Stimulated activated CD4-positive, alpha-beta T cell treated with anti-CD3 and anti-CD28 coated beads, Interleukin-1b, Interleukin-23, amount 100 ng/mL, for 1 hour (primary cell): ENCODE data around the gene MRPS27.

ENCODE experiments used
- DNase-seq, 2 donors: peaks; one replicate each; pipeline ENCODE4 v3.0.0-alpha.2; 2020; ENCODE audit warnings: low read depth in 2 of 2

MRPS27 gene

DNA sequence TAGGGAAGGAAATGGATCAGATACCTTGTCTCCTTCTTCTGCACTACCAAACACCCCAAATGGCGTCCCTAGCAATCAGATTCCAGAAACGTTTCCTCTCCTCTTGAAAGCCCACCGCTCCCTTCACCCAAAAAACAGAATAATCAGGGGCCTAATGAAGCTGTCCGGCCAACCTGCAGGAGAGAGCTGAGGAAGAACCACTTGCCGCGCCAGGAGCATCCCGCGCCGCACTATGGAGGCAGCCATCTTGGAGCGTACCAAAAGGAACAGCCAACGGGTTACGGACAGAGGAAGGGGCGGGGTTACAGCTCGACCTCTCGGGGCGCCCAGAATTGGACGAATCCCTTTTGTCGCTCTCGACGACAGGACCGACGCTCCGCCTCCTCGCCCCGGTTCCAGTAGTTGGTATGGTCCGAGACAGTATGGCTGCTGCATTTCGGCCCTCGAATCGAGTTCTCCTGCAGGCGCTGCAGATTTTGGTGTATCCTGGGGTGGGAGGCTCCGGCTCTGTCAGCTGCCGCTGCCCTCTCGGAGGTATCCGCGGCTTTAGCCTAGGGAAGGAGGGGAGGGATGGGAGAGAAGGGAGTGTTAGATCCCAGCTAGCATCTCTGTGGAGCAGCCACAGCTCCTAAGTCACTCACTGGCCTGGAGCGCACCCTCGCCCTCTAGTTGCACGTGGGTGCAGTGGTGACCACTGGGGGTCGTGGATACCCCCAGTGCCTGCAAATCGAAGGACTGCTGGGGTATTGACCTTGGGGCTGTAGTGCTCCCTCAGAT lies at the start of gene MRPS27, which contains the start of gene PTCD2:
TSS of gene MRPS27 (minus strand) at position 265 of the 777 bp plus-strand sequence. CDS start at position 246, 19 bp downstream.
TSS of gene PTCD2 (plus strand) at position 398 of the 777 bp plus-strand sequence. CDS start at position 408, 10 bp downstream.
- DNase-seq = peak; percentile 80 to 85

DNA sequence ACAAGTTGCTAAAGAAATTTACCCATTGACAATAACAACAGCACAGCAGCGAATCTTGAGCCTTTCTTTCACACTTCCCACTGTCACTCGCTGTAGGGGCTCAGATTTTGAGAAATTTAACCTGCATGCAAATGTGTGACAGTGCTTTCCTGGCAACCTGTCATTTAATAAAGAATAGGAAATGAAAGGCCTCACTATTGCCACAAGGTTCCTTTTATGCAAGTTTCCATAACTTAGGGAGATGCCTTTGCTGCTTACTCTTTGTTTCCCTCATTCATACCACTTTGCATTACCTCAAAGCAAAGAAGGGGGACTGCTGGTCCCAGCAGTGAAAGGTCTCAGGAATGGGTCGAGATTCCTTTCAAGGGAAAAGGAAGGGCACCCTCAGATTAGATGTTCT lies 49.7 kb upstream of the MRPS27 start:
- no peak for DNase-seq

DNA sequence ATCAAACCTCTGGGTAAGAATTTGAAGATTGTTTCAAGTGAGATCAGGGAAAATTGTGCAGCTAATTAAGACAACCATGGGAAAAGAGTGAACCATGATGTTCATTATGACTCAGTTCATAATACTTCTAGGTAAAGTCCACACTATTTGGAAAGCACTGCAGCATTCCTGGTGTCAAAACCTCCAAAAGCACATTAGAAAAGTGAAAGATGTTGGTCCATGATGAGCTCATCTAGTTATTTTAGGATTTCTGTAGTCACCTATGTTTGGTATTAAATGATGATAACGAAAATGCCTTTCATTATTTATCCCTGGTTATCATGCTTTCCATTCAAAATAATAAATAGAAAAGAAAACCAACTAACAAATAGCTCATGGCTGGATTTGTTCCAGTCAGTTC lies 49.3 kb upstream of the MRPS27 start:
- DNase-seq = no peak

DNA sequence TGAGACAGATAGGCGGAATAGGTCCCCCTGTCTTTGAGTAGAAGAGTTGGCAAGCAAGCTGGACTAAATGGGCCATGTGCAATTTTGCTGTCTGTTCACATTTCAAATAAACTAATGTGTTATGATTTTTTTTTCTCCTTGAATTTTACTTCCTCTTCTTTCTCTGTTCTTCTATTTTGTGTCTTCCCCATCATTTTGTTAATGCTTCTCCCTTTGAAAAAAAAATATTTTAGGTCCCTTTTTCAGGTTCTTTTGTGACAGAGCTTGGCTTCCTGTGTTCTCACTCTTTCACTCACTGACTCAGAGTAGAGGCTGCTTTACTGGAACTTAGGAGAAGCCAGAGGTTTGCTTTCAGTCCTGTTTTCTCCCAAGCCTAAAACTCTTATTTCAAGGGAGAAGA lies 48.2 kb upstream of the MRPS27 start:
- DNase-seq = no peak

DNA sequence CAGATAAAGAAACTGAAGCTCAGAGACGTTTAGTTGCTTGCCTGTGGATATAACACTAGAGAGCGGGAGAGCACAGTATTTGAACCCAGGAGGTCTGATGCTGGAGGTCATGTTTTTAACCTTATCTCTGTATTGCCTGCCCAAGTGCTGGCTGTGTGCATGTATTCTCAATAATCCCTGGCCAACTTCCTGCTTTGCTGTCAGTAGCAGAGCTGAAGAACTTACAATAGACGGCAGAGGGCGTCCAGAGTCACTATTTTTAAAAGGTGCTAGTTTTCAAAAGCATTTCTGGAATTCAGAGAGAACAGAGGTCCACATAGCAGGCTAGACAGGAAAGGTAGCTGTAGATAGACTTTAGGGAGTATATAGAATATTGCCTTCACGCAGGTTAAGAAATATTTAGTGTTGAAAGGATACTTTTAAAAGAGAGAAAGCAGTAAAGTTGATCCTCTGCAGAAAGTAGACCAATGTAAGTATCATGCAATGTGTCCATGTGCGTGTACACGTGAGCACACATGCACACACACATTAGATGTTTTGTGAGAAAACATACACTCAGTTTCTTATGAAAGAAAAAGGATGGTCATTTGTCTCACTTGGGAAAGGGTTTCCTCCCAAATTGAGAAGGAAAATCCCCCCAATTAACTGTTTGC lies 46.4 kb upstream of the MRPS27 start:
- DNase-seq = no peak

DNA sequence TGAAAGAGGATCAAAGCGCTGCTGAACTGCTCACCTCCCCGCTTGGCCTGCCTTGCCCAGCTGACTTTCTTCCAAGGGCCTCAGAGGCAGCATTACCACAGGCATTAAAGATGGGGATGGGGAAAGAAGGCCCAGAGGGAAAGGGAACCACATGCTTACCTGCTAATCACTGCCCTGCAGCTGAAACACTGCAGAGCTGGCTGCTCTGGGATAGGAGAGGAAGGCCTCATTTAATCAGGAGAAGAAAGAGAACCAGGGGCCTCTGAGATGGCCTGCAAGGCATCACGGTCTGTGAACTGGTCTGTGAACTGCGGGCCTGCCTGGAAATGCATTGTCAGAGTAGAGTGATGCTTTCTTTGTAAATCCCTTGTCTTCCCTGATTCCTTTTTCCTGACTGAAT lies 44.9 kb upstream of the MRPS27 start:
- no peak for DNase-seq

DNA sequence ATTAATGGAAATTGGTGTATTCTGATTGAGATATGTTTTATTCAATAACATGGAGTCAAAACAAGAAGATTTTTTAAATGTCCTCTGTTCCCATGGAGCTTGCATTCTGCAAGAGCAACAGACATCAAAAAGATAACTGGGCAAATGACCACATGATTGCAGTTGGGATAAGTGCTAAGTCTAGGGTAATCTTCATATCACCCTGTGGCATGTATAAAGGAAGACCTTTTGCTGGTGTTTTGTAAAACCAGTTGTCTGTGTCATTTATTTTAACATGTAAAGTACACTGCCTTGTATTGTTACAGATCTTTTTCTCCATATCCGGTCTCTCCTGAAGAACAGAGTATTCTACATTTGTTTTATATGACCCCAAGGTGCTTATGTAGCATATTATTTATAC lies 44.1 kb upstream of the MRPS27 start:
- DNase-seq = no peak

DNA sequence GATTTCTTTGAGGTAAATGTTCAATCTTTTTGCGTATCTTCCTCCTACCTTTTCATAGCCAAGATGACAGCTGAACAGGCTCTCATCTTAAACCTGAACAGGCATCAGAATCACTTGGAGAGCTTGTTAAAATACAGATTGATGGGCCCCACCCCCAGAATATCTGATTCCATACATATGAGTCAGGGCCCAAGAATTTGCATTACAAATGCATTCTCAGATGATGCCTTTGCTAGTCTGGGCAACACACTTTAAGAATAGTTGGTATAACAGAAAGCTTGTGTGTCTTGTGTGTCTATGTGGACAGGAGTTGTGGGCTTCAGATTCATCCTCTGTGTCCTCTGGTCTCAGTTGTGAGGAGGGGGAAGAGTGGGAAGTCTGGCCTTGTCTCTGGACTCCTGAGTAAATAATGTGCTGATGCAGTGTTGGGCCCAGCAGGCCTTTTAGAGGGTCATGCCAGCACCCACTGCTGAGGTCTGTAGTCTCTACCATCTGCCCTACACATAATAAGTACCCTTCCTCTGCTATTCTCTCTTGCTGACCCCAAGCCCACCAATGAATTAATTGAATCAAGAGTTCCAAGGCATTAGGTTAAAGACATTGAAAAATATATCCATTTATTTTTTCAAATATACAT lies 43.2 kb upstream of the MRPS27 start:
- DNase-seq = no peak

DNA sequence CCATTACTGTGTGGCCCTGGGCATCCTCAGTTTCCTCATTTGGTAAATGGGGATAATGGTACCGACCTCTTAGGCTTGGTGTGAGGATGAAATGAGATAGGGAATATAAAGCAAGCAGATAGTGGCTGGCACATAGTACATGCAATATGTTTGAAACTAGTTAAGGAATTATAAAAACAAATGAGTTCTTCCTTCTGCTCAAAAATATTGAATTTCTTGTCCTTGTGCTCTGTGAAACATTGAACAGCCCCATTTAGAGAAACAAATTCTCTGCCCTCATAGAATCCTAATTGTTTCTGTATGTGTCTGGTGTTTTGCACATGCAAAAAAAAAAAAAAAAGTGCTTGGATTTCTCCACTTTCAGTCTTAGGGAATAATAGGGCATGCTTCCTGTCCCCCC lies 39.8 kb upstream of the MRPS27 start:
- DNase-seq = no peak

DNA sequence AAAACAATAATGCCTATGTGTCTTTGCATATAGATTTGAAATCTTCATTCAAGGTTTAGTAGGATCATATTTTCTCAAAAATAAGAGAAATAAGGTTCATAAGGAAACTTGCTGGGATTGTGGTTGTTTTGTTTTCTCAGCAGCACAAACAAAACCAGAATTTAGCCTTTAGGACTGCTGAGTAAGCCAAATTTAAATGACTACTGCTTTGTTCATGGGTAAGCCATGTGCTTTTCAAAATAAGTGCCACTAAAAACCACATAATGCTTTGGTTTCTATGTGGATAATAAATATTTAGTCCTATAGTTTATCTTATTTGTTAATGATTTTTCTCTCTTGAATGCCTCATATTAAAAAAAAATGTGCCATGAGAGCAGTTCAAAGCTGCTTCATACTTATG lies 38.9 kb upstream of the MRPS27 start:
- DNase-seq = no peak

DNA sequence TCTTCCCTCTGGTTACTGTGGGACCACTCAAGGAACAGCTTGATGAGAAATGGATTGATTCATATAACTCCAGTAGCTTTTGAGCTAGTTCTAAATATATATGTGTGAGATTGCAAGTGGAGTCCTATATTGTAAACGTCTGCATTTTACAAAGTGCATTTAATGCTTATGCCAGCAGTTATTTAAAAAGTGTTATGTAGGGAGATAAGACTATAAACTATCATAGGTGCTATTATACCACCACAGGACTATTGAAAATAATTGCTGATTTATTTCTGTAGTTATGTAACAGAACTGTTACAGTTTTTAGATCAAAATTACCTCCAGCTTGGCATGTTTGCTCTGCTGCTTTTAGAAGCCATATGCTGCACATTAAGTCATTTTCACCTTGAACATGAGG lies 36.3 kb upstream of the MRPS27 start:
- DNase-seq = no peak

DNA sequence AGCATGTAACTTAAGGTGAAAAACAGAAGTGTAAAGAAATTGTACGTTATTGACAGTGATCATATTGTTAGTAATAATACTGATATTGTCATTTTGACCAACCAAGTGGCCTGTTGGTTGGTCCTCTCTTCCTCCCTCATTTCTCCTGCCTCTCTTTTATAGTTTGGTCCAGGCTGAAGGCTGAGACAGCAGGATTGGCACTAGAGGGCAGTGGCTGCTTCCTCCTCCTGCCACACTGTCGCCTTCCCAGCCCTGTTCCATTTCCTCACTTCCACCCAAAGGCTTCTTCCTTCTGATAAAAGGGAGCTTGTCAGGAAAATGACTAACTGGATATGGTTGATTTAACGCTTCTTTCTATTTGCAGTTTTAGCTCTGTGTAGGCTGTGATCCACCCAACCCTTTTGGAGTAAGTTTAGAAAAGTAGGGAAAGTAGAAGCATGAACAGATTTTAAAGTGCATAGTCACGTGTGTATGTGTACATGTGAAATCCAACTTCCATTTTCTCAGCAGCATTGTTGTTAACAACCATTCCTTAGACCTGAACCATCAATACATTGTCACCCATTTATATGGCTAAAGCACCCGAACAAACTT lies 35.8 kb upstream of the MRPS27 start:
- no peak for DNase-seq

DNA sequence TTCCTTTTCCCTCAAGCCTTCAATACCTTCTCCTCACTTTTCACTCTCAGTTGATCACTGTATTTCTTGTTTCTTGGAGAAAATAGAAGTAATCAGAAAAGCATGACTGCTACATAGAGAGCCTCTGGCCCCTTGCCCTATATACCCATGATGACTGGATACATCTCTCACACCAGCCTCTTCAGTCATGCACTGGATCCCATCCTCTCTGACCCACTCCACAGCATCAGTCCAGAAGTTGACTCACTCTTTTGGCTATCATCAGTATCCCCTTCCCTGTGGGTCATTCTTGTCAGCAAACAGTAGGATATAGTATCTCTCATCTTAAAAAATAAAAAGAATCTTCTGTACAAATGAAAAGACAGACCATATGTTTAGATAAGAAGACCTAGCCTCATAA lies 33.0 kb upstream of the MRPS27 start:
- DNase-seq = no peak

DNA sequence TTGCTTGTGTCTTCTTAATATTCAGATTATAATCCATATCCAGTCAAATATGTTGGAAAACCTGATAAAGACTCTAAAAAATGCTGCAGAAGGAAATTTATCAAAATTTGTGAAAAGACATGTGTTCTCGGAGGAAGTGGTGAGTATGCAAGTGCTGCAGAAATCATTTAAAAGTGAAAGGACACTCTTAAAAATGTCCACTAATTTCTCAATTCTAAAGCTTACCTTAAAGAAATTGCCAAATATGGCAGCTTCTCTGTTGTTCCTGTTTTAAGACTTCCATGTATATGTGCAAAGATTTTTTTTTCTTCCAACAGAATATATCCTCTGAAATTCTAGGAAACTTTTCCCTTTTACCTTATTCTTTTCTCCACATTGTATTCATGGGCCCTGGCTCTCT lies 32.6 kb upstream of the MRPS27 start:
- DNase-seq = no peak

DNA sequence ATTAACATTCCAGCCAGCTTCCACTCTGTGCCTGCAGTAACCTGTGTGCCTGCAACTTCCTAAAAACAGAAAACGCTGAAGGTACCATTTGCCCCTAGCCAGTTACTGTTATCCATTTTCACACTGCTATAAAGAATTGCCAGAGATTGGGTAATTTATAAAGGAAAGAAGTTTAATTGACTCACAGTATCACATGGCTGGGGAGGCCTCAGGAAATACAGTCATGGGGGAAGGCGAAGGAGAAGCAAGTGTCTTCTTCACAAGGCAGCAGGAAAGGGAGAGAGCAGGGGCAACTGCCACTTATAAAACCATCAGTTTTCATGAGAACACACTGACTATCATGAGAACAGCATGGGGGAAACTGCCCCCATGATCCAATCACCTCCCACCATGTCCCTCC lies 31.3 kb upstream of the MRPS27 start:
- DNase-seq = no peak

DNA sequence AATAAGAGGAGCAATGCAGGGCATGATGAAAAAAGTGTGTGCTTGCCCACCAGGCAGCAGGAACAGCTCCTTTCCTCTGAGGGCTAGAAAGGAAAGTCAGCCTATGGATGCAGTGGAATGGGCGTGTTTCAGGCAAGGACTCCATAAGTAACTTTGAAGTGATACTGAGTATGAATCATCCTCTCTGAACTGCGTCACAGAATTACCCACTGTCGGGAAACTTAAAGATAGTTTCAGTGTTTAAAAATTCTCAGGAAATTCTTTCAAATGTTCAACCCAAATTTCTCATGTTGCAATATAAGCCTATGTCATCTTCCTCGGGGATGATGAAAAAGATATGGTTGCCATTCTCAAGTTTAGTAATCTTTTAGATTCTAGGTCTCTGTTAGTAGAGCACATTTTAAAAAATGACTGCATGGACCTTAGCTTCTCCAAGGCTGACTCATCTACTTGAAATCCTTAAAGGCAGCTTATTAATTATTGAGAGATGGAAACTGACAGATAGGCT lies 27.8 kb upstream of the MRPS27 start:
- DNase-seq = no peak

DNA sequence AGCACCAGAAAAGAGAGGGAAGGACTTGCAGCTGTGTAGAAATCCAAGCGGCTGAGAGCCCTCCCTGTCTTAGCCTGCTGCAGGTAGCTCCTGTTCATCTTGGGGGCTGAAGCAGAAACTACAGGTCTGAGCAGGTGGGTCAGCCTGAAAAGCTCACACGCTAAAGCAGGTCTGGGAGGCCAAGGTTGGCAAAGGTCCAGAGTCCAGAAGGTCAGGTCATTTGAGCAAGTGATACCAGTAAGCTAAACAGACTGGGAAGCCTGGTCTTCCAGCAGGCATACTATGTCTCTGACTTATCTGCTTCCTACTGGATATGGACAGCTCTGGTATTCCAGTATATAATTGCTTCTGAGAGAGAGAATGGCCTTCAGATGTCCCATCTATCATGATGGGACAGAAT lies 26.4 kb upstream of the MRPS27 start:
- no peak for DNase-seq

DNA sequence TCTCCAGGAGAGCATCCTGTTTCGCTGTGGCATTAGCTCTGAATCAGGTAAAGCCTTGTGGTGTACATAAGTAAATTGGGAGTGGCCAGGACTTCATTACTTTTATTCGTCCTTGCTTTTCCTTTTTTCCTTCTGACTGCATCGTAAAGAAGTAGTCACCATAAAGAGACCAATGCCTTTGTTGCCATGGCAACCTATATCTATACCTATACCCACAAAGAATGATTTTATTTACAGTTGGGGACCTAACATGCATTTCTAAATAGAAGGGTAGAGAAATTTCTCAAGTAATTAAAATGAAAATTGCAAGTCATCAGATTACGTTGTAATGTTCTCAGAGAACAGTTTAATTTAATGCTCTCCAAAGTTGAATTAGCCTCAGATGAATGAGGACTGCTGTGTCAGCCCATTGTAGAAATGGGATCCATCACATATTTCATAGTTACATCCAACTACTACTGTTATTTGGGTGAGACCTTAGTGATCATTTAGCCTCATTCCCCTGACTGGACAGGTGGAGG lies 18.7 kb upstream of the MRPS27 start:
- DNase-seq = no peak

DNA sequence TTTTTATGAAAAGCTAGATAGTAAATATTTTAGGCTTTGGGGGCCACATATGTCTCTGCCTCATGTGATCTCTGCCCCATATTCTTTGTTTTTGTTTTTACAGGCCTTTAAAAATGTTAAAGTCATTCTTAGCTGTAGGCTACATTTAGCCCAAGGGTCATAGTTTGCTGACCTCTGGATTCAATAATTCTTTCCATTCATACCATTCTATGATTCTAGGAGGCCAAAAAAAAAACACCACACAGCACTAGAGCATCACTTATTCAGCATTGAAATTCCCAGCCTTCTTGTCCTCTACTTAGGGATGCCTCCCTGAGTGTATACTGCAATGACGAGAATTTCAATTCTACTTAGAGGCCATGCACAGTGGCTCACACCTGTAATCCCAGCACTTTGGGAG lies 17.1 kb upstream of the MRPS27 start:
- no peak for DNase-seq

DNA sequence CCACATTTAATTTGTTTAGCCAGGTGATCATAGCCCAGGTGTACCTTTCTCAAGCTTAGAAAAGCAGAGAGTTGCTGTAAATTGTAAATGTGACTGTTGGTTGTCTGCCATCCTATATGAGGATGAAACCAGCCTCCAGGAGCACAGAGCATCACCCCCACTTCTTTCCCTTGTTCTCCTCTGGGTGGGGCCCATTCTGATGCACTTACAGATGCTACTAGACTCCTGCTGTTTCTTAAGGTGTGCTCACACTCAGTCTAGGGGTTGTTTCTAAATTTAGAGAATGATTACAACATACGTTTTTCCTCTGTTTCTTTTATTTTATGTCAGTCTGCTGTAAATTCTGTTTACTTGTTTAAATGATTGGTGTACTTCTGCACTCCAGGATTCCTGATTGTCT lies 10.7 kb upstream of the MRPS27 start:
- DNase-seq = no peak

DNA sequence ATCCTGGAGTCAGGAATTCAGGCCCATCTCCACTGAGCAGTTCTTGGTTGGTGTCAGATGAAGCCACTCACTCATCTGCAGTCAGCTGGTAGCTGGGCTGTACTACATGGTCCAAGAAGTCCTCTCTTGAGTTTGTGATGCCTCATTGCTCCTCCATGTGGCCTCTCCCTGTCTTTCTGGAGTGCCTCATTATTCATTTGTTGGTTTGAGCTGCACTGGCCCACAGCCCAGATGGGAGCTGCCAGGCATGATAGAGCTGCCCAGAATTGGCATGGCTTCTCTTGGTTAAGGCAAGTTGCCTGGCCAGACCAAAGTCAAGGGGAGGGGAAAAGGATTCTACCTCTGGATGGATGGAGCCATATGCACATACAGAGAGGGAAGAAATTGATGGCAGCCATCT lies 8.1 kb upstream of the MRPS27 start:
- no peak for DNase-seq

DNA sequence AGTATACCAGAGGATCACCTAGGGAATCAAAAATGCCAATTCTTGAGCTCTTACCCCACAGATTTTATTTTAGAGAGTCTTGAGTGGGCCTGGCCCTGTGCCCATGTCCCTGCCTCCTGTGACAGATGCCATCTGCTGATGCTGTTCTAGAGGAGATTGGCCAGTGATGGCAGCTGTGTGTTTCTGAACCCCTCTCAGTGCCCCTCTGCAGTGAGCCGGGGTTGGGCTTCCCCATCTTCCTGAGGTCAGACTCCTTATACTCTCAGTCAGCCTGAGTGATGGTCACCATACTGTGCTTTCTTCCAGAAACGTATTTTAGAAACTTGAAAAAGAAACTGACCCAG lies 6.2 kb upstream of the MRPS27 start:
- DNase-seq = no peak
